CD4-positive, alpha-beta T cell treated with Interleukin-10 for 1 hour (primary cell): ENCODE results near the gene ACTR10.
"Not testable (repeated sequence)": the region's sequence is repeated elsewhere in the genome, so short reads cannot be mapped to it uniquely, and the experiment has no call there.

Source experiments
- DNase-seq: peaks from one replicate; pipeline ENCODE4 v3.0.0-alpha.2; 2020

The ACTR10 gene

DNA sequence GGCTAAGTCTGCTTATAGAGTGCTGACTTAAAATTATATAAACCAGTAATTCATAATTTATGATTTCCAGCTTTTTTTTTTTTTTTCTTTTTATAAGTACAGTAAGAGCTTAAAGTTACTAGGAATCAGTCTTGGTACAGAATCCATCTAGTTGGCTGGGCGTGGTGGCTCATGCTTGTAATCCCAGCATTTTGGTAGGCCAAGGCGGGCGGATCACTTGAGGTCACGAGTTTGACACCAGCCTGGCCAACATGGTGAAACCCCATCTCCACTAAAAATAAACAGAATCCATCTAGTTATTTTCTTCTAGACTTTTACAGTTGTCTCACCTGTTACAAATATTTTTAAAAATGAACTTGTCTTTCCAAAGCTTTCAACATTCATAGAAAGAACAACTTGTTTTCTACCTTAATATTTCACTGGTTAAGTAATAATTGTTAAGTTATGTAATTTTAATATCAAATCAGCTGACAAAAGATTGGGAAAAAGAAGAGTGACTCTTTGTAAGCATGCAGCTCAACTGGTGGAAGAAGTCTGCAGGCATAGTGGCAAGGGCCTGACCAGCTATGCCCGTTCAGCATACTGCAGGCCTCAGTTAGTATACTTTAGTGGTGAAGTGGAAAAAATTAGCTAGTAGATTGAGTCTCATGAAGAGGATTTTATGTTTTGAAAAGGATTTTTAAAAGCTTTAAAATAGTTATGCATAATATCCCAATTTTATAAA is 27.3 kb downstream of the ACTR10 start:
- no peak for DNase-seq

DNA sequence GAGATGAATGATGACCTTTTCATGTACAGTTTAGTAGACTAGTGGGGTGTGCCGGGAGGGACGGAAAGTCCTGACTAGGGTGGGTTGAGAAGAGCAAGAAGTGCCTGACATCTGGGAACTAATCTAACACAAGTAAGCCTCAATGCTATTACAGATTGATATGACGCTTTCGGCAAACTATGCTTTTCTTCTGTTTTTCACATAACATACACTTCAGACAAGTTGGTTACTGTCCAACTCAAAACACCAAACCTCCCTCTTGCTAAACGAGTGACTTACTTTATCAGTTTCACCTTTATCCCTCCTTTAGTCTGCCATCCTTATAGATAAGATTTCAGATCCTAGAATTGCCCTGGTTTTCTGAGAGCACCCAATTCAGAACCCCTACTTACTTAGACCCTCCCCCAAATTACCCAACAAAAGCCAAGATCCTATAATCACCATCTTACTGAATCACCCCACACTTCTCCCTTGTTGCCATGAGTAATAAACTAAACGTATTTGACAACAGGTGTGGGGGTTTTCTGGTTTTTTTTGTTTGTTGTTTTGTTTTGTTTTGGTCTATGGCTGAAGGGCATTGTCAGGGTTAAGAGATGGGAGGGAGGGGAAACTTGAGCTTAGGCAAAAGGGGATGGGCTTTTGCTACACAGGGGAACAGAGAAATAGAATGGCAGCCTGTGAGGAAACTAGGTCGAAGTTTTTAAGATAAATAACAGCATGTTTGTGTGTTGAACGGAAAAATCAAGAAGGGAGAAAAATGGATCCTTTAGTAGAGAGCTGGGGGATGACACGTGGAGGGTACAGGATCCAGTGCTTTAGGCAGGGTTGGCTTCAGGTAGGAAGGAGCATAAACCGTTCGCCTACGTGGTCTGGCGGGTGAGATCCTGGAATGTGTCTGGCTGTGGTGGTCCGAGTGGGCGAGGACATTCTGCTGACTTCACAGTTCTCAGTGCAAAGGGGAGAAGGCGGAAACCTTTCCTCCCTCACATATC is 38.6 kb downstream of the ACTR10 start:
- DNase-seq, result peak; percentile 64

DNA sequence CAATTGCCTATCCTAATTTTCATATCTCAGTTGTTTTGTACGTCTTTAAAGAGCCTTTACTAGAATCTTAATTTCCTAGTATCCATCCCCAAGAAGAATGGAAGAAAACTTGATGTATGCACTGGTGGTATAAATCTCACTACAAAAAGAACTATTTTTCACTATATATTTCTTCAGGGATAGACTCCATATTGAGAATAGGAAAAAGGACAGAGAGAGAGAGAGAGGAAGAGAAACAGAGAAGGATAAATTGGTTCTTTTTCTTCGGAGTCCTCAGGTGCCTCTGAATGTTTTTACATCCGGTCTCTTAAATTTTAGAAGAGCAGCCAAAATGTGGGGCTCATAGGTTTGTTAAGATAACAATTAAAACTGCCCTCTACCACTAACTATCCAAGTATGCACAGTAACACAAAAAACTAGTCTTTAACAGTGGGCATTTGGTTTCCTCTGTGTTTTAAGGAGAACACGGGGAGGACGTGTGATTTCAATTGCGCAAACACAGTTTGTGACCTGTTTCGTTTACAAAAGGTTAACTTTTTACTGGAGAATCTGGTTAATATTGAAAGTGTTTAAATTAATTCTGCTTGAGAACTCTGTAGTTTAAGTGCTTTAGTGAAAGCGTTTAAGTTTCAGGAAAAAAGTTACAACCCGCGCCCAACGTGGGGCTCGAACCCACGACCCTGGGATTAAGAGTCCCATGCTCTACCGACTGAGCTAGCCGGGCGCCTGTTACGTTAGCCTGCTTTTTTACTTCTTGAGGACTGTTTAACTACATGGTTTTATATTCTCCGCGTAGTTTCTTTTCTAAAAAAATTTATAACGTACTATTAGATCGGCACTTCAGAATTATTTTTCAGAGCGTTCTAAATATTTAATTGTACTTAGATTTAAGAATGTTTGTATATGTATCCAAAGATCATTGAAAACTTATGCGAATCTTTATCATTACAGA is 39.6 kb downstream of the ACTR10 start:
- DNase-seq, result peak; percentile 89

DNA sequence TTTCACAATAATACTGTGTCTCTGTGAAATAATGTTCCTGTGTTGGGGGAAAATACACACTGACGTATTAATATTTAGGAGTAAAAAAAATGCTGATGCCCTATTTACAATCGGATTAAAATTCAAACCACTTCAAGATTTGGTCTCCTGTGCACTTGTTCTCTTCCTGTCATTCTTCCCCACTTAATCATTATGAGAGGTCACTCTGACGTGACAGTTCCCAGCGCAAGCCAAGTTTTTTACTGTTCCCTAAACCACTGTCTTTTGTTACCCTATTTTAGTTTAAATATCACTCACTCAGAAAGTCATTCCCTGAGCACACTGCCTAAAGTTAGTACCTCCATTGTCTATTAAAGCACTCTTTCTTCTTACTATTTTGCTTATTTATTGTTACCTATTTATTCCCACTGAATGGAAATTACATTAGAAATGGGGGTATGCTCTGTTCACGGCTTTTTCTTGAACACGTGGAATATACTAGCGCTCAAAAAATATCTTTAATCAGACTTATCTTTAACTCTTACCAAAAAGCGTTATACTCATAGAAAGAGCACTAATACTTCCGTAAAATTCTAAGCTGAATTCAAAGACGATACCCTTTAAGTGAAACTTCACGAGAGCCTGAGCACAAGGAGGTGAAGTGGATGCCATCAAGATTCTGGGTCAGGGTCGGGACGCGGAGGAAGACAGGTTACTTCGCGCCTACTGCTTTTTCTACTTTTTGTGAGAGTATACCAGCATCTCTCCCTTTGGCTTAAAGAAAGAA is 44.0 kb downstream of the ACTR10 start:
- DNase-seq, result peak; percentile 26

DNA sequence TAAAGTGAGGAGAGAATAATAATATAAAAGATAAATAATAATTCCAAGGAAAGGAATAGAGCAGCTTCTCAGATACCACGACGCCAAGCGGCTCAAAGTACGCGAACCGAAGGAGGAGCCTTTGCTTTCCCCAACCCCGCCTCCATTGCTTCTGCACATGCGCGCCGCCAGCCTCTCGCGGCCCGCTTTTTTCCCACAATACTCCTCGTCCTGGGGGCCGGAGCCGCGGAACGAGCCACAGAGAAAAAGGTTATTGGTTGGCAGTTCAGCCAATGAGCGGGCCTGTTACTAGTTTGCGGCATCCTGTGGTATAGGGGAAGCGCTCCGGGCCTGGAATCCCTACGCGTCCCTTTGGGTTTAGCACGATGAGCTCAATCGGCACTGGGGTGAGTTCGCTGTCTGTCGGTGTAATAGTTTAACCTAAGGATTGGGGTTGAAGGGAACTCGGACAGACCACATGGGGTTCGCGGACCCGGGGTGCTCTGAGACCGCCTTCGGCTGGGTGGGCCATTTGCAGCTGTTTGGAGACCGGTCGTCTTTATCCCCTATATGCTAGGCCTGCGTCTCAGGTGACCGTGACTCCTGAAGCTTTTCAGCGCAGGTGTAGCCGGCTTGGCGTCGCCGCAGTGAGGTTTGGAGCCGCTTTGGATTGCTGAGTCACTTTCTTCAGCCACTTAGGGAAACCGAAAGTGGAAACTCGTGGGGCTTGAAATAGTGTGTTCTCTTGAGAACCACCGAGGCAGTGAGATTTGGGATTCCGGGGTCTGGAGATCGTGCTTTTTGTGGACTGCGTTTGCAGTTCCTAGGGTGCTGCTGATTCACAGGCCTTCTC is 44.8 kb downstream of the ACTR10 start, which contains the start of gene PSMA3:
Gene PSMA3, plus strand, starts transcription at position 288 of the 832 bp plus-strand sequence. Its CDS starts 78 bp downstream, at position 366.
- peak; percentile 98 for DNase-seq

DNA sequence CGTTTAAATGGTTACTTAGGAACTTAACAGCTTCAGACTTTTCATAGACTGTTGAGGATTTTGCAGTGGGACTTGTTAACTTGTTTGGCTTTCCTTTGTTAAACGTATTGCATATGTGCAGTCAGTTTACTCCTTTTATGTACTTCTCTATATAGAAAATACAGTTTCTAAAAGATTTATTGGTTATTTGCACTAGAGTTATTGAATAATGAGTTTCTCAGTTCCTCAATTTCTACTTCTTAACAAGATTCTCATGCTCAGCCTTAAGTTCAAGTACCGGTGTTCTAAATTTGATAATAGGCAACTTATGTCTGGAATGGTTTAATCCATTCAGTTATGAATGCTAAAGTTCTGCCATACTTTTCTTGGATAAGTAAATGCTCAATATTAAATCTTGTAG is 45.6 kb downstream of the ACTR10 start:
- DNase-seq, result no peak

DNA sequence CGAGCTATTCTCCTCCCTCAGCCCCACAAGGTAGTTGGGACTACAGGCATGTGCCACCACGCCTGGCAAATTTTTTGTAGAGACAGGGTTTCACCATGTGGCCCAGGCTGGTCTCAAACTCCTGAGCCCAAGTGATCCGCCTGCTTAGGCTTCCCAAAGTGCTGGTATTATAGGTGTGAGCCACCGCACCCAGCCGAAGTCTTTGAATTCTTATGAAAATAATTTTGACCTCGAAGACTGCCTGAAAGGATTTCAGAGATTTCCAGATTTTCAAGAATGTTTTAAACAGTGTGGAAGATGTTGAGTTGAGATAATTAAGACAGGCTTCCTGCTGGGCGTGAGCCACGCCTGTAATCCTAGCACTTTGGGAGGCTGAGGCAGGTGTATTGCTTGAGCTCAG is 49.7 kb downstream of the ACTR10 start:
- DNase-seq, result no peak

DNA sequence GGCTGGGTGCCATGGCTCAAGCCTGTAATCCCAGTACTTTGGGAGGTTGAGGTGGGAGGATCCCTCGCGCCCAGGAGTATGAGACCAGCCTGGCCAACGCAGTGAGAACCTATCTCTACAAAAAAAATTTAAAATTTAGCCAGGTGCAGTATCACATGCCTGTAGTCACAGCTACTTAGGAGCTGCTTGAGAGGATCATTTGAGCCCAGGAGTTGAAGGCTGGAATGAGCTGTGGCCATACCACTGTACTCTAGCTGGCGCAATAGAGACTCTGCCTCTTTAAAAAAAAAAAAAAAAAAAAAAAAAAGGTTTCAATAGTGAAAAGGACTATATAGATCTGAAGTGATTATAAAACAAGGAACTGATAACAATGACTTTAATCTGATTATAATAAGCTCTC is 58.2 kb downstream of the ACTR10 start:
- DNase-seq, result no peak

DNA sequence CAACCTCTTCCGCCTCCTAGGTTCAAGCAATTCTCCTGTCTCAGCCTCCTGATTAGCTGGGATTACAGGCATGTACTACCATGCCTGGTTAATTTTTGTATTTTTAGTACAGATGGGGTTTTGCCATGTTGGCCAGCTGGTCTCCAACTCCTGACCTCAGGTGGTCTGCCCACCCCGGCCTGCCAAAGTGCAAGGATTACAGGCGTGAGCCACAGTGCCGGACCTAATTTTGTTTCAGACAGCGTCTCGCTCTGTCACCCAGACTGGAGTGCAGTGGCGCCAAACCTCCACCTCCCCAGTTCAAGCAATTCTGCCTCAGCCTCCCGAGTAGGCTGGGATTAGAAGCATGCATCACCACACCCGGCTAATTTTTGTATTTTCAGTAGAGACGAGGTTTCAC is 62.1 kb downstream of the ACTR10 start:
- DNase-seq, result not testable (repeated sequence)

DNA sequence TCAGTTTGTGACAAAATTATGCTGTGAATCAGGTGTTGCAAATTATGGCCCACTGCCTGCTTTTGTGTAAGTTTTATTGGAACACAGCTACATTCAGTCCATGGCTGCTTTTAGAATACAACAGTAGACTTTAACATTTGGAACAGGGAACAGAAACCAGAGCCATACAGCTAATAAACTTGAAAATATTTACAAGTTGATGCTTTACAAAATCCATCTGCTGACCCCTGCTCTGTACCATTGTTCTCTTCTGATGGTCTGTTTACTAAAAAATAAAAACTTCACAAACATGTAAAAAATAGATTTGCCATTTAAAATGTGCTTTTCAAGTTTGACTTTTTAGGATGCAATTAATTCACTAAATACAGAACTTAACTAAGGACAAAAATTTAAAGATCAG is 65.5 kb downstream of the ACTR10 start:
- no peak for DNase-seq

DNA sequence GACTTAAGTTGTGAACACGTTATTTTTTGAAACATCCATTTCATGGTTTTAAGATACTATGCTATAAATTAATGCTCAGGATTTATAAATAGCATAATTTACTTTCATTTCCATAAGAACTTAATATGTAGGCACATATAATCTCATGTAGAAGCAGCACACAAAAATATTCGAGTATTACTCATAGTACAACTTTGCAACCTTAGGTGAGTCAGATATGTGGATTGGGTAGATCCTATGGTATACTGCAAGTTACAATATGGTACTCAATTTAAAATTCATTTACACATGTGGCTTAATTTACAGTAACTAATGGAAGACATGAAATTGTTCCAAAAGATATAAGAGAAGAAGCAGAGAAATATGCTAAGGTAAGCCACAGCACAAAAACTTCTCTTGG is 70.7 kb downstream of the ACTR10 start:
- no peak for DNase-seq

DNA sequence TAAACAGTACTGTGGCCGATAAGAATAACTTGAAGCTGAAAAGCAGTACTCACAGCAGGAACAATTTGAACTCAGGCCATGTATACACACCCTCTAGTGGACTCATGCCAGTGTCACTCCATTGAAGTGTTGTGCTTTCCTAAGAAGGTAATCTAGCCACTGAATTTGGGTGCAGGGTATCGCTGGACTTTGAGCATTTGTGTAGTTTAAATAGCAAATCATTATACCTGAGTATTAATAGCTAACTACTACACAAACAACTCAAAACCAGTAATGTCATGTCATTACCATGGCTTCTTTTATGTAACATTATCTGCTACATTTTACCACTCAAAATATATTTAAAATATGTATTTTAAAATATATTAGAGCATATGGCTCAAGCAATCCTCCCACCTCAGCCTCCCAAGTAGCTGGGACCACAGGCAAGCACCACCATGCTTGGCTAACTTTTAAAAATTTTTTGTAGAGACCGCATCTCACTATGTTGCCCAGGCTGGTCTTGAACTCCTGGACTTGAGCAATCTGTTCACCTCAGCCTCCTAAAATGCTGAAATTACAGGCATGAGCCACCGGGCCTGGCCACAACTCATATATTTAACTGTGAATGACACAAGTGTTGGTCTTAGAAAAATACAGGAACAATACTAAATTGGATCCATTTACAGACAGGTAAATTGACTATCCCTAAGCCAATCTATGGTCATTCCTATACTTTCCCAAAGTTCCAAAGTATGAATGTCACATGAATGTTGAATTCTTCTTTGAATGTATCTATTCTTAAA is 72.8 kb downstream of the ACTR10 start:
- DNase-seq, result no peak

DNA sequence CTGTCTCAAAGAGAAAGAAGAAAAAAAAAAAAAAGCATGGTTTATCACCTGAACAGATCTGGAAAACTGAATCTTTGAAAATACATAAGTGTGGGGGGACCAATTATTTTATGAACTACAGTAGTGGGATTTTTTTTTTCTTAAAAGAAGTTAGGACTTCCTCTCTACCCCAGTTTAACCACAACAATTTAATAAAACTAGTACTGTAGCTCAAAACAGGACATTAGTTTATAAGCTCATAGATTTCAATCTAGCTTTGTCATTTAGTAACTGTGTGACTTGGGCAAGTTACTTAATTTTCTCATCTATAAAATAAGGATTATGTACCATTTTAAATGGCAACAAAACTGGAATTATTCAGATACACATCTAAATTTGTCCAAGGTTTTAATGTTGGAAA is 74.9 kb downstream of the ACTR10 start:
- no peak for DNase-seq

DNA sequence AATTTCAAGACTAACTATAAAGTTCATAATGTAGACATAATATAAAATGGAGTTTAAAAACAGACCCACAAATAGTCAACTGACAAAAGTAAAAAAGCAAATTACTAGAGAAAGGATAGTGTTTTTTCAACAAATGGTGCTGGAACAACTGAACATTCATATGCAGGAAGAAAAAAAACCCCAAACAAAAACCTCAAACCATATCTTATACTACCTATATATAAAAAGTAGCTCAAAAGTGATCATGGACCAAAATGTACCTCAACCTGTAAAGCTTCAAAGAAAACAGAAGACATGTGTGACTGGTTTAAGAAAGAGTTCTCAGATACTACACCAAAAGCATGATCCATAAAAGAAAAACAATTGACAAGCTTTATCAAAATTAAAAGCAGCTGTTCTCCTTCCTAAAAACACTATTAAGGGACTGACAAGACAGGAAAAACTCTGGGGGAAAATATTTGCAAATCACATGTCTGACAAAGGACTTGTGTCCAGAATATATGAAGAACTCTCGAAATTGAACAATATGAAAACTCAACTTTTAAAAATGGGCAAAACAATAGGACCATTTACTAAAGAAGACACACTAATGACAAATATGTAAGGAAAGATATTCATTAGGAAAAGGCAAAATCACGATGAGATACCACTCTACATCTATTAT is 75.7 kb downstream of the ACTR10 start:
- no peak for DNase-seq

DNA sequence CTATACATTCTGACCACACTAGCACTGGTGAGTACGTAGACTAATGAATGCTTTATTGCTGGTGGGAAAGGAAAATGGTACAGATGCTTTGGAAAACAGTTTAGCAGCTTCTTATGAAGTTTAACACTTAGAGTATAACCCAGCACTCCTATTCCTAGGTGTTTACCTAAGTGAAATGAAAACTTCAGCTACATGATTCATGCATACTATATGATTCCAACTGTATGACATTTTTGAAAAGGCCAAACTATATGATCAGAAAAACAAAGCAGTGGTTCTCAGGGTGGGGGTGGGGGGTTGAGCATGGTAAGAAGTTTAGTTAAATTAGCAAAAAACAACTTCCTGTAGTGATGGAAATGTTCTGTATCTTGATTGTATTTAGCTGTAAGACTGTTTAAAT is 76.3 kb downstream of the ACTR10 start:
- no peak for DNase-seq

DNA sequence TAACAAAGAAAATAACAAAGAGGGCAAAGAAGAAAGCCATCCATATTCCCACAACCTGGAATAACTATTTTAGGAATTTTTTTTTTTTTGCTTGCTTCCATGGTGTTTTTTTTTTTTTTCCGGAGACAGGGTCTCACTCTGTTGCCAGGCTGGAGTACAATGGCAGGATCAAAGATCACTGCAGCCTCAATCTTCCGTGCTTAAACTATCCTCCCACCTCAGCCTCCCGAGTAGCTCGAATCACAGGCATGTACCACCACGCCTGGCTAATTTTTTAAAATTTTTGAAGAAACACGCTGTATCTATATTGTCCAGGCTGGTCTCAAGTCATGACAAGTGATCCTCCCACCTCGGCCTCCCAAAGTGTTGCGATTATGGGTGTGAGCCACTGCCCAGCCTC is 78.2 kb downstream of the ACTR10 start:
- no peak for DNase-seq

DNA sequence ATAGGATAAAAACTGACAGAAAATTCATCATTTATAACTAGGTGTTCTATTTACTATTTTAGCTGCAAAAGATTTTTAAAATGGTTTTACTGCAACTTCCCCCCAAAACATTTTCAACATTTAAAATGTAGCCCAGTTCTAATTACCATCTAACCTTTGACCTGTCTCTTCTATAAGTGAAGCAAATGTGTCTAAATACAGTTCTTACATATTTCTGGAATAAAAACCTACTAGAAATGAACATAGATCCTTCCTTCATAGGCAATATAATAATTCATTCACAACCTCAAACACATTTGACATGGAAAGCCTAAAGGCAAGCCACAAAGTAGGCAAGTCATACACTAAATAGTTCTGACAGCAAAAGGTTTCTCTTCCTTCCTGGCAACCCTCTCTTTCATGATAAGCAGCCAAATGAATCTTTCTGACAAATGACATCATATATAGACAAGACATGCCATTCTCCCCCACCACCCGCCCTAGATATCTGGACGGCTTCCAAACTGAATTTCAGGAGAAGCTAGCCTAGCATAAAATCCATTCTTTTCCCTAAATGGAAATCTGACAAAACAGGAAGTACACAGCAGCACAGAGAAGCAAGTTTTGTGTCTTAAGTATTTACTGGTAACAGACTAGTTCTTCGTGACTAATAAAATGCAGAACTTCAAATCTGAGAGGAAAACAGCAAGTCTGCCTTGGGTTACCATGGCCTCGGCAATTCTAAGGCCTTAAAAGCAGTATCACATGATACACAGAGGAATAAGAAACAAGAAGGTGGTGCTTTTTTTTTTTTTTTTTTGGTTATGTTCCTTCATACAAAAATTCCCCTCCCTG is 81.2 kb downstream of the ACTR10 start:
- peak; percentile 54 for DNase-seq

DNA sequence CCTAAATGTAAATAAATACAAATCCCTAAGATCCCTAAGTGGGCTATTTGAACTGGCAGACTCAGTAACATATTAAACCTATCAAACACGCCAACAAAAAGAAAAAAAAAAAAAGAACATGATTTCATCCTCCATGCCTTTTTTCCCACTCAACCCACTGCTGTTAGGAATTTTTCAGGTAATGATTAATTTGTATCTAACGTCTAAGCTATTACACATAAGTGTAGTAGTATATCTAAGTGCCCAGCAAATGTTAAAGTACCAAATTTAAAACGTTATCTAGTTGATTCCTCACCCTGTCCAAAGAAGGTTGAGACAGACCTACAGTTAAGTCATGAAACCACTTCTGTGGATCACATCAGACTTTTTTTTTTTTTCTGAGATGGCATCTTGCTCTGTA is 82.0 kb downstream of the ACTR10 start:
- DNase-seq, result no peak
